GM18511 (cell line): ENCODE measurements around the gene GNAT1.
"Not testable (repeated sequence)": the region's sequence is repeated elsewhere in the genome, so short reads cannot be mapped to it uniquely, and the experiment has no call there.

Experiments used
- ATAC-seq: cut with Tn5 transposase; IDR thresholded peaks from one replicate; pipeline ENCODE4 v1.9.1; 2021; ENCODE audit warnings: mild to moderate bottlenecking, moderate library complexity; ENCODE audit not compliant: unreplicated experiment

The GNAT1 gene

GRCh38 chr3:50217681-50218080, 26.3 kb downstream of the GNAT1 start:
- ATAC-seq = no peak

GRCh38 chr3:50218448-50218847, 27.0 kb downstream of the GNAT1 start:
- ATAC-seq = no peak

- ATAC-seq = no peak
Observed at GRCh38 chr3:50219285-50219684, 27.9 kb downstream of the GNAT1 start.

DNA sequence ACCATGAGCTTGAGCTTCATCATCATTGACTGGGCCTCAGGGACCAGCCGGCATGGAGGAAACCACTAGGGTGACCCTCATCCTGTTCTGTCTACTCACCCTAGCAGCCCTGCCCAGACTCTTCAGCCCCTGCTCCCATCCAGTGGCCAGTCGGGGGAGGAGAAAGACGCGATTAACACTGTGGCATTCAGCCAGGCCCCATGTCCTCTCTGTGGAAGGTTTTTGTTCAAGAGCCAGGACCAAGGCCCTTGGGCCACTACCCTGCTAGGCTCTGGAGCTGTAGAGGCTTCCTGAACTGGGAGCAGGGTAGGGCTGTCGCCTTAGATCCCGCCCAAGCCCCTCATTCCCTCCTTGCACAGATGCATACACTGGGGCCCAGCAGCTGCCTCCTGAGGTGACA, 28.7 kb downstream of the GNAT1 start:
- ATAC-seq = no peak

DNA sequence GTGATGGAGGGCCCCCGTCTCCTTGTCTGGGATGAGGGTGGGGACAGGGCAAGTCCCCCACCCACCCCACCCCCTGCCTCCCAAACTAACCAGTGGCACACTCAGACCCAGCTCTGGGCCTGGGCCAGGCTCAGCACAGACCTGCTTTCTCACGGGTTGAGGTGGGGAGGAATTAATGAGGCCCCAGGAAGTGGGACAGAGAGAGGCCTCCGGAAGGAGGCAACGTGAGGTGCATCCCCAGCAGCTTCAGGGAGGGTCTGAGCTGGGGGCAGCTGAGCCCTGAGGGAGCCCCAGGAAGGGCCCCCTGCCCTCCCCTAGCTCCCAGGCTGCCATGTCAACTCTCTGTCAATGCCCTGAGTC, 29.6 kb downstream of the GNAT1 start:
- no peak for ATAC-seq

- no peak for ATAC-seq
Observed at GRCh38 chr3:50221411-50222168, 30.2 kb downstream of the GNAT1 start.

DNA sequence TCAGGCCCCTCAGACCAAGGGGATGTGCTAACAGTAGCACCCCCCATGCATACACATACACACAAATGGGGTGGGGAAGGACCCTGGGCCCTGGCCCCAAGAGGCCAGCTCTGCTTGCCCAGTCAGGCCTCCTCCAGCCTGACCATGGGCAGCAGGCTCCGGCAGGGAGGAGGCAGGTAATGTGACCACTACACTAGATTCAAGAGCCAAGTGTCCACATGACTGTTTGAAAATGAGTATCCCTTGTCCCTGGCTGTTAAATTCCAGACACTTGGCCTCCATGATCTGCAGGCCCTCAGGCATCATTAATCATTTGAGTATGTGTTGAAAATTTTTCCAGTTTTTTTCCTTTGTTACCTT, 30.7 kb downstream of the GNAT1 start:
- no peak for ATAC-seq

GRCh38 chr3:50224639-50225038, 33.2 kb downstream of the GNAT1 start:
- no peak for ATAC-seq

DNA sequence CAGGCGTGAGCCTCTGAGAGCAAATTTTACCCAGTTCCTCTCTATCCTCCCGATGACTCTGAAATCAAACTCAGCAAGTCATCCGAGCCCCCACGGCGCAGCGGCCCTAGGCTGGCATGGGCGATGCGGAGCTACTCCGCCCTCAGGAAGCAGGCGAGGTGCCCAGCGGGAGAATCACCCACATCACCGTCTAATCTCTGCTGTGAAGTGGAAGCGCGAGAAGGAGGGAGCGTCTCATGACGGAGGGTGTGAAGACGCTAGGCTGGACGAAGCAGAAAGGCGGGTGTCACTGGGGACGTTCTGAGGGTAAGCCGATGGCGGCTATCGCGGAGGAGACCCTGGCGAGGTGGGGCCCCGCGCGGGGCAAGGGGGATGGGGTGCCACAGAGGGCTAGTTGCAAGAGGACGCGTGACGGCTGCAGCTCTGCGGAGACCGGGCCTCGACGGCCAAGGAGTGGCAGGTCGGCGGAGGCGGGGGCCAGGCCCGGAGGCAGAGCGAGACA, 35.5 kb downstream of the GNAT1 start:
- peak; percentile 3 for ATAC-seq

- peak; percentile 84 for ATAC-seq
Observed at GRCh38 chr3:50227390-50228183, 36.2 kb downstream of the GNAT1 start.

GRCh38 chr3:50228184-50228763, 36.9 kb downstream of the GNAT1 start:
- ATAC-seq = not testable (repeated sequence)

- ATAC-seq = no peak
Observed at GRCh38 chr3:50229490-50229889, 38.1 kb downstream of the GNAT1 start.

DNA sequence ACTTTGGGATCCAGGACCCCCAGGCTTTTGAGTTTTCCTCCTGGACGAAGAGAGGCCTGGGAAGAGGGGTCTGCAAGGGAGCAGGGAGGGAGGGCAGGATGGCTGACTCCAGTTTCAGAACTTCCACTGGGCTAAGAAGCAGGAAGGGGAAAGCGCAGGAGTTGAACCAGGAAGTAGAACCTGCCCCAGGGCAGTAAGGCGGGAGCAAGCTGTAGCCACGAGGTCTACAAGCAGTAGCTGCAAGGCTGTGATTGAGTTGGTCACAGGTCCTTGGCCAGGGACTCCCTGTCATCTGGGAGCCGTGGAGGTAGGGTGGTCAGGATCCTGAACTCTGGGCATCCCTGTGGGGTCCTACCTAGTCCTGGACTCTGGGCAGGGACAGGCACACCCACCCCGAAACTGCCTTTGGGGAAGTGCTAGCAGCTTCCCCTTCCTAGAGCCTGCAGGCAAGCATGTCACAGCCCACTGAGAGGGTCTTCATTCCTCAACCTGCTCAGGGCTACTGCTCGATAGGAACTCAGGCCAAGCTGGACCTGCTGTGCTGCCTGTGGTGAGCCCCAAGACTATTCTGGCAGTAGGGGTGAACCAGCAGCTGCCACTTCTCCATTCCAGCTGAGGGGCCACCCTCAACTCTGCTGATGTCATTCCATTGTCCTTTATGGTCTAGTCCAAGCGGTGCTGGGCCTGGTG, 38.8 kb downstream of the GNAT1 start:
- no peak for ATAC-seq

GRCh38 chr3:50230794-50231125, 39.4 kb downstream of the GNAT1 start:
- ATAC-seq = no peak

DNA sequence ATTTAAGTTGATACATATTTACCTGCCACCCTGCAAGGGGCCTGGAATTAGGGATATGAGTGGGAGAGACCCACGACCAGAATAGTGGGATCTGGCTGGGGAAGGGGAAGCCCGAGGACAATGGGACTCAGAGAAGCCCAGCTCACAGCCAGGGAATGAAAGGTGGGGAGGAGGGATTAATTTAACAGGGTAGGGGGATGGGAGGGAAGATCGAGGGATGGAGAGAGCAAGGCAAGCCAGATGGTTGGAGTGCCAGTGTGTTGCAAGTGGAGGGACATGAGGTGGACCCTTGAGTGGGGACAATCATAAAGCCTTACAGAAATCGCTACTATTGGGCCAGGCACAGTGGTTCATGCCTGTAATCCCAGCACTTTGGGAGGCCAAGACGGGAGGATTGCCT, 40.2 kb downstream of the GNAT1 start:
- no peak for ATAC-seq

DNA sequence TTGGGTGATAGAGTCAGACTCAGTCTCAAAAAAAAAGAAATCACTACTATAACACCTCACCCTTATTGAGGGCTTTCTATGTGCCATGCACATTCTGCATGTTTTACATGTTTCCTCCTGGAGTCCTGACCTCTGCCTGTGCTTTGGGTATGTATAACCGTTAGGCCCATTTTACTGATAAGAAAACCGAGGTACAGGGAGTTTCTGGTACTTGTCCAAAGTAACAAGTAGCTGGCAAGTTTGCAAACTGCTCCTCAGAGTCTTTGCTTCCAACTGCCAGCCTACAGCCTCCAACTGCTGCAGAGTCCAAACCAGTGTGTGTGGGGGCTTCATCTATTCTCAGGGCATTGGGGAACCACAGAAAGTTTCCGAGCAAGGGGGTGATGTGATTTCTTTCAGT, 40.9 kb downstream of the GNAT1 start:
- no peak for ATAC-seq

GRCh38 chr3:50233176-50233575, 41.8 kb downstream of the GNAT1 start:
- ATAC-seq = no peak

DNA sequence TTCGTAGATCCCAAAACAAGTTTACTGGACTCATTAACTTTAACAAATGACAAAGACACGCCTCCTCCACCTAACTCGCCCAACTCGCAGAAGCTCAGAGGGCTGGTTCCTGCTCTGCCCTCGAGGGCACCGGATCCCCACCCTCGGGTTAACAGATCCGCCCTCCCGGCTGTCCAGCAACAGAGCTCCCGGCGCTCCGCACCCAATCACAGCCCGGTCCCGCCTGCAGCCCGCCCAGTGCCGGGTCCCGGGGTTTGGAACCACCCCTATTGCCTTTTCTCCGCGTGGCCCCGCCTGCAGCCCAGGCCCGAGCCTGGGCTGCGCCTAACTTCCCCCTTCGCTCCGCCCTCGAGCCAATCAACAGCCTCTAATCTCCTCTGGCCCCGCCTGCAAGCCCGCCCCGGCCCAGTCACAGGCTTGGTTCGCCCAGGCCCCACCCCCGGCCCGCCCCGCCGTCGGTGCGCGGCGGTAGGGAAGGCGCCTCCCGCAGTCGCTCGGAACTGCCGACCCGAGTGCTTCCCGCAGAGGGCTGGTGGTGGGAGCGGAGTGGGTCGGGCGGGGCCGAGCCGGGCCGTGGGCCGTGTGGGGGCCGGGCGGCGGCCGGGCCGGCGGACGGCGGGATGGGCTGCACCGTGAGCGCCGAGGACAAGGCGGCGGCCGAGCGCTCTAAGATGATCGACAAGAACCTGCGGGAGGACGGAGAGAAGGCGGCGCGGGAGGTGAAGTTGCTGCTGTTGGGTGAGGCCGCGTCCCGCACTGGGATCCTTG, 44.5 kb downstream of the GNAT1 start, which contains the start of gene GNAI2:
Gene GNAI2 (plus strand): TSS at position 489 of the 768 bp plus-strand sequence. CDS start 132 bp downstream, at position 621.
- peak; percentile 92 for ATAC-seq

DNA sequence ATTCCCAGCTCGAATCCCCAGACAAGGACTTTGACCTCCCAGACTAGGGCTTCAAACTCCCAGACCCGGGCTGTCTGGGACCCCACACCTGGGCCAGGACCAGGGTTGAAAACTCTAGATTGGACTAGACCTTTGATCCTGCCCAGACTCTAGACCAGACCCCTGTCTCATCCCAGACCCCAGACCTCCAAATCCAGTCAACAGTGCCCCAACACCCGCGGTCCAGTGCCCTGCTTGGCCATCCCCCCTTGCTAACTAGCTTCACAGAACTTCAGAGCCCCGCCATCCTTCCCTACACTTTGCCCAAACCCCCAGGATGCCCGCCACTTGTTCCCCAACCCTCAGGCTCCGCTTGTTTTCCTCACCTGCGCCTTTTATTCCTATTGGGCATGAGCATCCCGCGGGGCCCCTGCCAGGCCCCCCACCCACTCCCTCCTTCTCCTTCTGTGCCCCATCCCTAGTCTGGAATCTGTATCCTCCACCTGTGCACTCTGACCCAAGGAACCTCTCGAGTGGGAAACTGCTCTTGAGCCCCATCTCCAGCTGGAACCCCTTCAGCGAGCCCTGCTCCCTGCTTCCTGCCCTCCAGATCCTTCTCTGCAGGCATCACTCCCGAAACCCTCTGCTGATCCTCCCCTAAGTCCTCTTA, 45.2 kb downstream of the GNAT1 start:
- ATAC-seq = no peak

DNA sequence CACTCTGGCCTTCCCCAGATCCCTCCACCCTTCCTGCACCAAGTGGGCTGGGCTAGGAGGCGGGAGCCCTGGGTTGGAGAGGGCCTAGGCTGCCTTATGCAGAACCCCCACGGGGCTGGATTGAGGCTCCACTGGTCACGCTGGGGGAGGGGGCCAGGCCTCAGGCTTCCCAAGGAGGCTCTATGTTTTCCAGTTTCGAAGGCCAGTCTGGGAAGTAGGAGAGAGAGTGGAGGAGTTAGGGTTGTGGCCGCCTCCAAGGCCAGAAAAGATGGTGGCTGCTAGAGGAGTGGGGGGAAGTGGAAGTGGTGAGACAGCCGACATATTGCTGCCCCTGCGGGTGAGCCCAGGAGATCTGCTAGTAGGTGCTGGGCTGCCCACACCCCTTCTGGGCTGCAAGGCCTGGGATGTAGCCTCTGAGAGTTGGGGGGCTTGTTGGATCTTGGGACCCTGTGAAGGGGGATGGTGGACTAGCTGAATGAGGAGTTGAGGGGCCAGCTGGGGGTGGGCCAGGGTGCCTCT, 45.8 kb downstream of the GNAT1 start:
- ATAC-seq = no peak
